Sigmoid colon (tissue), 7 donors: ENCODE measurements around the gene C1RL. TPM values are rescaled to one million over a fixed set of nuclear protein-coding genes. Genes with fewer than 3 reads are reported as not detected.
A peak's percentile ranks its signal among the peaks of the same experiment; 100 is the strongest.
"Not testable (repeated sequence)": the region's sequence is repeated elsewhere in the genome, so short reads cannot be mapped to it uniquely, and the experiment has no call there.

Experiments used
- DNase-seq: peaks from one replicate; pipeline ENCODE4 v3.0.0-alpha.2; 2019
- H3K27ac ChIP-seq, 4 donors: fragments of 200-600 bp; sonication (generic); one replicate each; pipeline ENCODE4 v1.5.1; 2016 to 2019; ENCODE audit warnings: mild to moderate bottlenecking in 1 of 4
- H3K27me3 ChIP-seq, 3 donors: fragments of 200-600 bp; sonication (generic); one replicate each; pipeline ENCODE4 v1.5.1; 2019; ENCODE audit warnings: mild to moderate bottlenecking in 1 of 3
- H3K36me3 ChIP-seq, 4 donors: fragments of 200-600 bp; sonication (generic); one replicate each; pipeline ENCODE4 v1.5.1; 2016 to 2019
- H3K4me1 ChIP-seq, 4 donors: fragments of 200-600 bp; sonication (generic); one replicate each; pipeline ENCODE4 v1.5.1; 2017 to 2019
- H3K4me3 ChIP-seq, 4 donors: fragments of 200-600 bp; sonication (generic); one replicate each; pipeline ENCODE4 v1.5.1; 2017 to 2019; ENCODE audit warnings: mild to moderate bottlenecking in 2 of 4, moderate library complexity in 1 of 4
- H3K9me3 ChIP-seq, 4 donors: fragments of 200-600 bp in 3 of 4; sonication (generic) in 3 of 4; one replicate each; pipeline versions ENCODE4 v1.5.1 to v1.6.1; 2013 to 2019
- CTCF ChIP-seq, 4 experiments: fragments of 450-650 bp in 3 of 4; fragments of 200-600 bp in 1 of 4; IDR thresholded peaks; one replicate each; pipeline ENCODE4 v1.5.1; 2016 to 2019; ENCODE audit warnings: antibody characterized with exemption in 4 of 4, mild to moderate bottlenecking in 3 of 4, moderate library complexity in 2 of 4
- EP300 ChIP-seq, 4 donors: sonication (generic); formaldehyde crosslinking; IDR thresholded peaks; one replicate each; pipeline ENCODE4 v1.6.1; 2017; ENCODE audit warnings: antibody characterized with exemption in 4 of 4
- POLR2A ChIP-seq, 2 donors: fragments of 450-650 bp; IDR thresholded peaks; one replicate each; pipeline ENCODE4 v1.6.1; 2016; ENCODE audit warnings: antibody characterized with exemption in 2 of 2, mild to moderate bottlenecking in 2 of 2, moderate library complexity in 2 of 2
- POLR2AphosphoS5 ChIP-seq, 4 donors: sonication (generic); formaldehyde crosslinking; IDR thresholded peaks; one replicate each; pipeline ENCODE4 v1.6.1; 2017; ENCODE audit warnings: antibody characterized with exemption in 4 of 4
- WGBS, 2 donors: extraction: QIAGEN DNeasy Blood & Tissue Kit; methylation state at CpG; one replicate each; pipeline ENCODE4 v1.1.7; 2013; 5-methylcytosine and 5-hydroxymethylcytosine counted together
- intact Hi-C: fragments of 100-400 bp; cut with DNase I; formaldehyde crosslinking; loops from one replicate; pipeline ENCODE4 v1.15.1; 2023
- polyA plus RNA-seq, 3 donors: library from polyadenylated mRNA; stranded (reverse); fragments of 200-250 nt; gene quantifications; one replicate each; pipeline ENCODE4 v1.2.3, GENCODE V29; 2013
- total RNA-seq, 4 donors: library from RNA; depleted of rRNA; stranded (reverse); fragments of >200 nt; gene quantifications; one replicate each; pipeline ENCODE4 v1.1.0, GENCODE V29; 2016
- donor health status: healthy with polysubstance abuse.
- donor health status: Bipolar disorder and iron deficiency.
- donor health status: healthy.

Gene C1RL
- total and polyA plus RNA-seq, 7 donors = 9.9 to 82.6 (median 45.5) TPM

GRCh38 chr12:7110661-7111060, 1.6 kb upstream of the C1RL start:
- H3K4me1 ChIP-seq = peaks cover 0 to 26% (median 18%) of the 10 kb centered on the region in 4 donors
- H3K27ac ChIP-seq = no peak overlapping the region
- H3K27me3 ChIP-seq = no peaks in the 10 kb centered on the region
- H3K4me3 ChIP-seq = no peak overlapping the region
- DNase-seq = peak; percentile 62
- TF ChIP-seq POLR2AphosphoS5 (IDR thresholded peaks at IDR 0.05) (no peak), POLR2A (IDR thresholded peaks at IDR 0.05) (no peak), EP300 (IDR thresholded peaks at IDR 0.05) (no peak), CTCF (IDR thresholded peaks at IDR 0.05) (no peak)
- peaks cover 0 to 5% (median 0%) of the 10 kb centered on the region in 4 donors for H3K36me3 ChIP-seq
- intact Hi-C loops = loop anchor here (10.0 kb wide), 1 partner anchor 246 kb away; the partner anchor contains the start of gene TPI1
- WGBS, 2 donors = 92 to 95% methylated on average over 5 of the region's 5 CpGs
- peaks cover 0 to 4% (median 0%) of the 10 kb centered on the region in 4 donors for H3K9me3 ChIP-seq

DNA sequence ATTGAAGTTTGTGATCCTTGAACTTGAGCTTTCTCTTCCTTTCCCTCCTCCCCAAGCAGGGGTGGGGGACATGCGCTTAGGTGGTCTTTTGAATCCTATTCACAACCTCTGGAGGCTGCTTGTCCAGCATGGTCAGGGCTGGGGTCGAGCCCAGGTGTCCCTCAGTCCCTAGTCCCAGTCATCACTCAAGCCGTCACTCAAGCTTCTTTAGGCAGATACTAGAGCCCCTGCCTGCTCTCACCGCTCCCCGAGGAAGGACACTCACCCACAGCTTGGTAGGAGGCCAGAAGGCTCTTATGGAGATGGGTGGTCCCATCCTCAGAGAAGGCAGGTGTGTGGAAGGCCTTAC, 532 bp upstream of the C1RL start:
- 63 to 70% methylated on average over 5 of the region's 5 CpGs for WGBS, 2 donors
- Histone ChIP-seq H3K27me3 (no peaks in the 10 kb centered on the region), H3K27ac (peak overlapping the region; percentile 87 to 94 (median 92)), H3K4me3 (peak overlapping the region in 2 of 4 donors; percentile 61 to 63), H3K36me3 (peaks cover 0 to 6% (median 0%) of the 10 kb centered on the region in 4 donors), H3K4me1 (peaks cover 0 to 26% (median 18%) of the 10 kb centered on the region in 4 donors), H3K9me3 (peaks cover 0 to 4% (median 0%) of the 10 kb centered on the region in 4 donors)
- intact Hi-C loops = loop anchor here (2.0 kb wide), 4 partner anchors 17 to 139 kb away; partner anchors contain the start of genes C1R, C1S, EMG1 and LPCAT3
- DNase-seq = peak; percentile 66
- TF ChIP-seq EP300 (IDR thresholded peaks at IDR 0.05) (no peak), CTCF (IDR thresholded peaks at IDR 0.05) (no peak), POLR2A (IDR thresholded peaks at IDR 0.05) (no peak), POLR2AphosphoS5 (IDR thresholded peaks at IDR 0.05) (no peak)

GRCh38 chr12:7108003-7108795, 815 bp downstream of the C1RL start:
- TF ChIP-seq POLR2AphosphoS5 (IDR thresholded peaks at IDR 0.05) = peak; percentile 19 to 68 (median 62)
- TF ChIP-seq POLR2A (IDR thresholded peaks at IDR 0.05) = peak in 1 of 2 donors; percentile 58
- no peak for TF ChIP-seq CTCF (IDR thresholded peaks at IDR 0.05)
- no peak for TF ChIP-seq EP300 (IDR thresholded peaks at IDR 0.05)
- intact Hi-C loops = loop anchor here (2.0 kb wide), 4 partner anchors 15 to 137 kb away; partner anchors contain the start of genes C1R, C1S, EMG1 and LPCAT3
- WGBS, 2 donors = 2 to 4% methylated on average over 30 of the region's 30 CpGs
- peaks cover 0 to 25% (median 16%) of the 10 kb centered on the region in 4 donors for H3K4me1 ChIP-seq
- peaks cover 0 to 19% (median 6%) of the 10 kb centered on the region in 4 donors for H3K36me3 ChIP-seq
- peak; percentile 91 for DNase-seq
- H3K27me3 ChIP-seq = no peaks in the 10 kb centered on the region
- peak overlapping the region; percentile 87 to 94 (median 92) for H3K27ac ChIP-seq
- H3K4me3 ChIP-seq = peak overlapping the region; percentile 44 to 63 (median 57)
- peaks cover 0 to 4% (median 0%) of the 10 kb centered on the region in 4 donors for H3K9me3 ChIP-seq

DNA sequence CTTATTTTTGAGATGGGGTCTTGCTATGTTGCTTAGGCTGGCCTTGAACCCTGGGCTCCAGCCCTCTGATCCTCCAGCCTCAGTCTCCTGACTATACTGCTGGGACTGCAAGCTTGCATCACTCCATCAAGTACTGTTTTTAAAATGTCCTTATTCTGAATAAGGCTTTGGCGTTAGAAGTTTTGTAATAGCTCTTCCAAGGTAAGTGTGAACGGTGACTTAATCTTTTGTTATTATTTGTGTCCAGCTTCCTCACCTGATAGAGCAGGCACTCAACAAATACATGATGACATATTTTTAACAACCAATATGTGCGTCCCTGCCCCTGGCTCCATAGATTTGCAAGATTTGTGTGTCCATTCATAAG, 1.4 kb downstream of the C1RL start:
- 19 to 52% methylated on average over 3 of the region's 3 CpGs for WGBS, 2 donors

DNA sequence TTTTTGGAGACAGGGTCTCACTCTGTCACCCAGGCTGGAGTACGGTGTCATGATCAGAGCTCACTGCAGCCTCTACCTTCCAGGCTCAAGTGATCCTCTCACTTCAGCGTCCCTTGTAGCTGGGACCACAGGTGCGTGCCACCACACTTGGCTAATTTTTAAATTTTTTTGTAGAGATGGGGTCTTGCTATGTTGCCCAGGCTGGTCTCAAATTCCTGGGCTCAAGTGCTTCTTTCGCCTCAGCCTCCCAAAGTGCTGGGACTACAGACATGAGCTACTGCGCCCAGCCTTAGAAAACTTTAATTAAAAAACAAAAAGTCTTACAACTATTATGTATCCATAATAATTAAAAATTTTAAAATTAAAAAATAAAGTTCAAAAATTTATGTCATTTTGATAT, 1.8 kb downstream of the C1RL start:
- WGBS, 2 donors = 97 to 98% methylated on average over 5 of the region's 5 CpGs
- H3K9me3 ChIP-seq, H3K27me3 ChIP-seq, intact Hi-C loops: not testable (repeated sequence)
- H3K27ac ChIP-seq = peak overlapping the region; percentile 87 to 94 (median 92)
- H3K4me3 ChIP-seq = peak overlapping the region in 3 of 4 donors; percentile 53 to 63 (median 61)
- peaks cover 0 to 20% (median 14%) of the 10 kb centered on the region in 4 donors for H3K4me1 ChIP-seq
- DNase-seq = peak; percentile 48
- H3K36me3 ChIP-seq = peaks cover 0 to 23% (median 7%) of the 10 kb centered on the region in 4 donors

More for the DNA sequence above, 1.4 kb downstream of the C1RL start:
- TF ChIP-seq POLR2AphosphoS5 (IDR thresholded peaks at IDR 0.05) = peak in 1 of 4 donors; percentile 11
- TF ChIP-seq EP300 (IDR thresholded peaks at IDR 0.05) = no peak
- TF ChIP-seq POLR2A (IDR thresholded peaks at IDR 0.05) = no peak
- peaks cover 0 to 23% (median 7%) of the 10 kb centered on the region in 4 donors for H3K36me3 ChIP-seq
- H3K4me1 ChIP-seq = peaks cover 0 to 20% (median 14%) of the 10 kb centered on the region in 4 donors
- peak; percentile 67 for DNase-seq
- intact Hi-C loops = loop anchor here (2.0 kb wide), 4 partner anchors 15 to 137 kb away; partner anchors contain the start of genes C1R, C1S, EMG1 and LPCAT3
- no peaks in the 10 kb centered on the region for H3K27me3 ChIP-seq
- peaks cover 0 to 4% (median 0%) of the 10 kb centered on the region in 4 donors for H3K9me3 ChIP-seq
- H3K27ac ChIP-seq = peak overlapping the region; percentile 87 to 94 (median 92)
- H3K4me3 ChIP-seq = peak overlapping the region; percentile 44 to 63 (median 57)
